A549 (cell line): ENCODE data around the gene ZNF575. TPM values are rescaled to one million over a fixed set of nuclear protein-coding genes. Genes with fewer than 3 reads are reported as not detected.

ENCODE experiments used
- ATAC-seq, 2 experiments: fragments of 200-7000 bp in 1 of 2; fragments of >200 bp in 1 of 2; cut with Nextera tagmentation in 1 of 2; cut with Tn5 transposase in 1 of 2; 3 replicates each; pipeline versions ENCODE4 v1.8.0 to v1.9.1; 2018 to 2020; ENCODE audit warnings: mild to moderate bottlenecking in 1 of 2, moderate library complexity in 1 of 2
- CTCF ChIA-PET: fragments of 300-600 bp; sonication (Branson Sonifier 250); formaldehyde crosslinking; extraction: SDS; loops from one replicate; lab custom pipeline; 2021; ENCODE audit warnings: antibody characterized with exemption, inconsistent platforms; lab: Yijun Ruan, JAX
- POLR2A ChIA-PET: fragments of 350-600 bp; formaldehyde crosslinking; extraction: SDS; loops from one replicate; lab custom pipeline; 2021; ENCODE audit warnings: antibody characterized with exemption, inconsistent platforms; lab: Yijun Ruan, JAX
- DNase-seq, 2 experiments: peaks; one replicate each; pipeline versions ENCODE4 v3.0.0 to v3.0.0-alpha.2; 2011 to 2016; ENCODE audit warnings: low read depth in 1 of 2, low spot score in 1 of 2
- FAIRE-seq: peaks from 2 replicates; lab custom pipeline; 2011; peaks lifted over from hg19 to GRCh38; lab: Jason Lieb, UNC
- H3K27ac ChIP-seq, 2 experiments: fragments of >200 bp; sonication (Bioruptor Twin); formaldehyde crosslinking; 3 replicates each; pipeline ENCODE4 v1.5.1; 2016 to 2017
- H3K4me1 ChIP-seq: fragments of >200 bp; sonication (Bioruptor Twin); formaldehyde crosslinking; 3 replicates; pipeline ENCODE4 v1.6.1; 2016
- H3K4me2 ChIP-seq: fragments of >200 bp; sonication (Bioruptor Twin); formaldehyde crosslinking; 3 replicates; pipeline ENCODE4 v1.6.1; 2016
- H3K4me3 ChIP-seq: fragments of >200 bp; sonication (Bioruptor Twin); formaldehyde crosslinking; 3 replicates; pipeline ENCODE4 v1.5.1; 2016
- H3K9me3 ChIP-seq: fragments of >200 bp; sonication (Bioruptor Twin); formaldehyde crosslinking; 3 replicates; pipeline ENCODE4 v1.6.1; 2016
- BHLHE40 ChIP-seq: IDR thresholded peaks from 2 replicates; pipeline ENCODE4 v1.6.1; 2012; ENCODE audit warnings: low read depth, low read length, inconsistent platforms
- CBX2 ChIP-seq: fragments of 200-600 bp; sonication (generic); IDR thresholded peaks from 2 replicates; pipeline ENCODE4 v1.6.1; 2016; ENCODE audit warnings: low read depth, mild to moderate bottlenecking, borderline replicate concordance
- CHD2 ChIP-seq: fragments of 150-350 bp; IDR thresholded peaks from 2 replicates; pipeline ENCODE4 v1.6.1; 2014; ENCODE audit warnings: low read length; ENCODE audit not compliant: partially characterized antibody
- EHMT2 ChIP-seq: fragments of 200-600 bp; sonication (generic); IDR thresholded peaks from 2 replicates; pipeline ENCODE4 v1.6.1; 2016; ENCODE audit warnings: antibody characterized with exemption, low read depth, mild to moderate bottlenecking, moderate library complexity
- EP300 ChIP-seq, 2 experiments: fragments of >200 bp; sonication (Bioruptor Twin); formaldehyde crosslinking; IDR thresholded peaks; 2 replicates in 1 of 2; 3 replicates in 1 of 2; pipeline ENCODE4 v1.6.1; 2016 to 2017
- ESRRA ChIP-seq: fragments of 150-350 bp; IDR thresholded peaks from 2 replicates; pipeline ENCODE4 v1.6.1; 2014; ENCODE audit warnings: mild to moderate bottlenecking, low read length, borderline replicate concordance
- FOSB ChIP-seq: fragments of 250-450 bp; sonication (Bioruptor Pico); IDR thresholded peaks from 2 replicates; pipeline ENCODE4 v1.5.0; 2020; ENCODE audit warnings: mild to moderate bottlenecking, moderate library complexity
- FOSL2 ChIP-seq, 2 experiments: fragments of 450-650 bp in 1 of 2; fragments of >200 bp in 1 of 2; sonication (Bioruptor Twin) in 1 of 2; formaldehyde crosslinking; IDR thresholded peaks; 2 replicates each; pipeline versions ENCODE4 v1.5.0 to v1.6.1; 2016 to 2020; ENCODE audit warnings: mild to moderate bottlenecking in 1 of 2, moderate library complexity in 1 of 2
- FOXS1 ChIP-seq: fragments of 250-450 bp; sonication (Bioruptor Pico); IDR thresholded peaks from 2 replicates; pipeline ENCODE4 v1.5.0; 2020; ENCODE audit warnings: mild to moderate bottlenecking, moderate library complexity
- GATA3 ChIP-seq: IDR thresholded peaks from 2 replicates; pipeline ENCODE4 v1.6.1; 2012; ENCODE audit warnings: borderline replicate concordance
- HOXA7 ChIP-seq: fragments of 250-450 bp; sonication (Bioruptor Pico); IDR thresholded peaks from 2 replicates; pipeline ENCODE4 v1.5.0; 2020; ENCODE audit warnings: mild to moderate bottlenecking, moderate library complexity
- HOXB5 ChIP-seq: fragments of 250-450 bp; sonication (Bioruptor Pico); IDR thresholded peaks from 2 replicates; pipeline ENCODE4 v1.5.0; 2020; ENCODE audit warnings: mild to moderate bottlenecking, moderate library complexity
- JUN ChIP-seq, 2 experiments: fragments of >200 bp; sonication (Bioruptor Twin); formaldehyde crosslinking; IDR thresholded peaks; 2 replicates in 1 of 2; 3 replicates in 1 of 2; pipeline ENCODE4 v1.6.1; 2016 to 2017
- KDM1A ChIP-seq: fragments of 200-600 bp; sonication (generic); IDR thresholded peaks from 2 replicates; pipeline ENCODE4 v1.6.1; 2016; ENCODE audit warnings: low read depth, mild to moderate bottlenecking
- MYC ChIP-seq: IDR thresholded peaks from 2 replicates; pipeline ENCODE4 v1.6.1; 2012; ENCODE audit warnings: mild to moderate bottlenecking, inconsistent platforms, low read length, improper control_type of control experiment, borderline replicate concordance
- NFE2L2 ChIP-seq: fragments of 150-350 bp; conservative IDR thresholded peaks from 2 replicates; pipeline ENCODE4 v1.6.1; 2014; ENCODE audit warnings: low read length
- NPAS2 ChIP-seq: fragments of 250-450 bp; sonication (Bioruptor Pico); IDR thresholded peaks from 2 replicates; pipeline ENCODE4 v1.8.0; 2022; ENCODE audit warnings: mild to moderate bottlenecking, moderate library complexity, borderline replicate concordance
- POLR2AphosphoS2 ChIP-seq: conservative IDR thresholded peaks from 2 replicates; pipeline ENCODE4 v1.6.1; 2012; ENCODE audit warnings: low read length, improper control_type of control experiment, inconsistent platforms
- RAD21 ChIP-seq, 2 experiments: fragments of >200 bp in 1 of 2; sonication (Bioruptor Twin) in 1 of 2; formaldehyde crosslinking in 1 of 2; IDR thresholded peaks in 1 of 2; conservative IDR thresholded peaks in 1 of 2; 2 replicates in 1 of 2; 3 replicates in 1 of 2; pipeline ENCODE4 v1.6.1; 2012 to 2018; ENCODE audit warnings: inconsistent platforms in 1 of 2
- RFX5 ChIP-seq: fragments of 450-650 bp; IDR thresholded peaks from 2 replicates; pipeline ENCODE4 v1.7.1; 2014; ENCODE audit warnings: antibody characterized with exemption, mild to moderate bottlenecking, moderate library complexity
- SMC3 ChIP-seq: fragments of >200 bp; sonication (Bioruptor Twin); formaldehyde crosslinking; IDR thresholded peaks from 3 replicates; pipeline ENCODE4 v1.6.1; 2018; ENCODE audit warnings: inconsistent platforms
- TFCP2L1 ChIP-seq: fragments of 250-450 bp; sonication (Bioruptor Pico); IDR thresholded peaks from 2 replicates; pipeline ENCODE4 v1.5.0; 2021; ENCODE audit warnings: mild to moderate bottlenecking
- ZSCAN20 ChIP-seq: fragments of 250-450 bp; sonication (Bioruptor Pico); IDR thresholded peaks from 2 replicates; pipeline ENCODE4 v1.8.0; 2022; ENCODE audit warnings: mild to moderate bottlenecking, moderate library complexity
- WGBS: methylation state at CpG from one replicate; pipeline ENCODE4 v1.1.6; 2017; ENCODE audit errors: missing lambda C conversion rate; 5-methylcytosine and 5-hydroxymethylcytosine counted together
- polyA plus RNA-seq, 4 experiments: library from polyadenylated mRNA; depleted of rRNA in 3 of 4; stranded (reverse); fragments of >200 nt; fragmentation: RNase III in 1 of 4; extraction: RNeasy Plus Mini Kit Qiagen cat#74134 plus additional on column Dnase treatment in 1 of 4; gene quantifications; 2 replicates in 3 of 4; 3 replicates in 1 of 4; pipeline ENCODE4 v1.2.3, GENCODE V29; 2011 to 2017
- TF ChIP-seq, protein P1 (sequence below): IDR thresholded peaks from 2 replicates; pipeline ENCODE4 v1.6.1; 2012; ENCODE audit warnings: low read depth, borderline replicate concordance
- TF ChIP-seq, protein P2 (sequence below): IDR thresholded peaks from 2 replicates; pipeline ENCODE4 v1.6.1; 2012
- TF ChIP-seq, protein P3 (sequence below): fragments of 450-650 bp; IDR thresholded peaks from 2 replicates; pipeline ENCODE4 v1.6.1; 2014; ENCODE audit warnings: antibody characterized with exemption
- TF ChIP-seq, protein P4 (sequence below): fragments of >200 bp; sonication (Bioruptor Twin); formaldehyde crosslinking; IDR thresholded peaks from 3 replicates; pipeline ENCODE4 v1.6.1; 2016
- TF ChIP-seq, protein P5 (sequence below): fragments of 250-450 bp; sonication (Bioruptor Pico); IDR thresholded peaks from 2 replicates; pipeline ENCODE4 v1.5.0; 2021; ENCODE audit warnings: mild to moderate bottlenecking, moderate library complexity, borderline replicate concordance

The ZNF575 gene
- polyA plus RNA-seq, 2 of the 4 experiments (the other 2 are of a cell fraction): 0.09 to 1.5 TPM

DNA sequence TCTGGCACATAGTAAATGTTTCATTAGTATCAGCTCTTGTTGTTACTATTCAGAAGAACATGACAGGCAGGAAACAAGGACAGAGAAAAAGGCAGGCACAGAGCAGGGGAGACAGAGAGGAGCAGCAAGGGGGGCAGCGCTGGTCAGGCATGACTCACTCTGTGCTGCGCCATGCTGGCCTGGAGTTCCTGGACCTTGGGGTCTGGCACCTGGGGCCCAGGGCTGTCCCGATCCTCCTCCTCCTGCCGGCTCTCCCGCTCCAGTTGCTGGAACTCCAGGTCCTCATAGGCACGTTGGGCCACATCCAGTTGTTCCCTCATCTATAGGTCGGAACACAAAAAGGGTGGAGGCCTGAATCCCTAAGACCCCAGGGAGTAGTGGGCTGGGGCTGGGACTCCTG, 36.0 kb upstream of the ZNF575 start:
- CTCF ChIA-PET: interaction anchor here (2.6 to 12.1 kb wide), 2 partner anchors 23 to 49 kb away, joined by 12 to 89 read pairs; no protein-coding TSS in a partner anchor
- POLR2A ChIA-PET: no interaction called here
- no peak for FAIRE-seq

DNA sequence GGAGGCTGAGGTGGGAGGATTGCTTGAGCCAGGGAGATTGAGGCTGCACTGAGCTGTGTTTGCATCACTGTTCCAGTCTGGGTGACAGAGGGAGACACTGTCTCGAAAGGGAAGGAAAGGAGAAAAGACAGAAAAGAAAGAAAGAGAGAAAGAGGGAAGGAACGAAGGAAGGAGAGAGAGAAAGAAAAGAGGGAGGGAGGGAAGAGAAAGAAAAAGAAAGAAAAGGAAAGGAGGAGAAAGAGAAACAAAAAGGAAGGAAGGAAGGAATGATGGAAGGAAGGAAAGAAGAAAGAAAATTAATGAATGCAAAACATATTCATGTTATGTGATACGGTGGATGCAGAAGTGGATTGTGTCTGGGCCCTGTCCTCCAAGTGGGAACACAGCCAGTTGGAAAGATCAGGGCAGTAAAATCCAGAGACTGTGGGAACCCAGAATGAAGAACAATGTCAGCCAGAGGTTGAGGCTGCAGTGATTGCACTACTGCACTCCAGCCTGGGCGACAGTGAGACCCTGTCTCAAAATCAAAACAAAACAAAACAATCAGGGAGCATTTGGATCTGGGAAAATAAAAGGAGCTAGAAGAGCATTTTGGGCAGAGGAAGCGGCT, 34.6 kb upstream of the ZNF575 start:
- ATAC-seq (no peak), DNase-seq (no peak), FAIRE-seq (no peak)
- CTCF ChIA-PET: interaction anchor here (0.6 to 12.1 kb wide), 7 partner anchors 10 to 96 kb away, joined by 3 to 89 read pairs (median 5); no protein-coding TSS in a partner anchor
- Histone ChIP-seq H3K9me3 (no peaks in the 10 kb centered on the region), H3K4me3 (no peak overlapping the region), H3K4me1 (peaks cover 4% of the 10 kb centered on the region; the same call in 1 of the 3 replicates), H3K4me2 (no peak overlapping the region), H3K27ac (no peak overlapping the region)
- 87% methylated on average over 5 of the region's 5 CpGs for WGBS
- TF ChIP-seq KDM1A (no peak), ZSCAN20 (no peak), FOSL2 (IDR thresholded peaks at IDR 0.05) (no peak), FOSL2 (CRISPR knock-in tag; IDR thresholded peaks at IDR 0.05) (no peak), EHMT2 (no peak), NPAS2 (no peak), EP300 (IDR thresholded peaks at IDR 0.05) (no peak), ESRRA (no peak), JUN (IDR thresholded peaks at IDR 0.05) (no peak), RAD21 (conservative IDR thresholded peaks at IDR 0.05 in 1 of 2, IDR thresholded peaks at IDR 0.05 in 1 of 2) (no peak), POLR2AphosphoS2 (no peak), HOXB5 (no peak), NFE2L2 (no peak), CBX2 (no peak)
- TF ChIP-seq, protein P1, sequence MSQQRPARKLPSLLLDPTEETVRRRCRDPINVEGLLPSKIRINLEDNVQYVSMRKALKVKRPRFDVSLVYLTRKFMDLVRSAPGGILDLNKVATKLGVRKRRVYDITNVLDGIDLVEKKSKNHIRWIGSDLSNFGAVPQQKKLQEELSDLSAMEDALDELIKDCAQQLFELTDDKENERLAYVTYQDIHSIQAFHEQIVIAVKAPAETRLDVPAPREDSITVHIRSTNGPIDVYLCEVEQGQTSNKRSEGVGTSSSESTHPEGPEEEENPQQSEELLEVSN: no peak
- TF ChIP-seq, protein P2, sequence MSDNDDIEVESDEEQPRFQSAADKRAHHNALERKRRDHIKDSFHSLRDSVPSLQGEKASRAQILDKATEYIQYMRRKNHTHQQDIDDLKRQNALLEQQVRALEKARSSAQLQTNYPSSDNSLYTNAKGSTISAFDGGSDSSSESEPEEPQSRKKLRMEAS: no peak
- POLR2A ChIA-PET: no interaction called here

More for the DNA sequence above, 36.0 kb upstream of the ZNF575 start:
- H3K9me3 ChIP-seq: no peaks in the 10 kb centered on the region
- no peak for DNase-seq
- TF ChIP-seq, protein P3, sequence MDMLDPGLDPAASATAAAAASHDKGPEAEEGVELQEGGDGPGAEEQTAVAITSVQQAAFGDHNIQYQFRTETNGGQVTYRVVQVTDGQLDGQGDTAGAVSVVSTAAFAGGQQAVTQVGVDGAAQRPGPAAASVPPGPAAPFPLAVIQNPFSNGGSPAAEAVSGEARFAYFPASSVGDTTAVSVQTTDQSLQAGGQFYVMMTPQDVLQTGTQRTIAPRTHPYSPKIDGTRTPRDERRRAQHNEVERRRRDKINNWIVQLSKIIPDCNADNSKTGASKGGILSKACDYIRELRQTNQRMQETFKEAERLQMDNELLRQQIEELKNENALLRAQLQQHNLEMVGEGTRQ: no peak
- no peak for TF ChIP-seq FOSB
- TF ChIP-seq HOXA7 (CRISPR knock-in tag): no peak
- TF ChIP-seq RFX5: no peak
- TF ChIP-seq, protein P4, sequence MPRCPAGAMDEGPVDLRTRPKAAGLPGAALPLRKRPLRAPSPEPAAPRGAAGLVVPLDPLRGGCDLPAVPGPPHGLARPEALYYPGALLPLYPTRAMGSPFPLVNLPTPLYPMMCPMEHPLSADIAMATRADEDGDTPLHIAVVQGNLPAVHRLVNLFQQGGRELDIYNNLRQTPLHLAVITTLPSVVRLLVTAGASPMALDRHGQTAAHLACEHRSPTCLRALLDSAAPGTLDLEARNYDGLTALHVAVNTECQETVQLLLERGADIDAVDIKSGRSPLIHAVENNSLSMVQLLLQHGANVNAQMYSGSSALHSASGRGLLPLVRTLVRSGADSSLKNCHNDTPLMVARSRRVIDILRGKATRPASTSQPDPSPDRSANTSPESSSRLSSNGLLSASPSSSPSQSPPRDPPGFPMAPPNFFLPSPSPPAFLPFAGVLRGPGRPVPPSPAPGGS: no peak
- no peak for TF ChIP-seq TFCP2L1 (CRISPR knock-in tag)
- TF ChIP-seq FOXS1 (CRISPR knock-in tag): no peak
- no peak for TF ChIP-seq ESRRA
- TF ChIP-seq, protein P5, sequence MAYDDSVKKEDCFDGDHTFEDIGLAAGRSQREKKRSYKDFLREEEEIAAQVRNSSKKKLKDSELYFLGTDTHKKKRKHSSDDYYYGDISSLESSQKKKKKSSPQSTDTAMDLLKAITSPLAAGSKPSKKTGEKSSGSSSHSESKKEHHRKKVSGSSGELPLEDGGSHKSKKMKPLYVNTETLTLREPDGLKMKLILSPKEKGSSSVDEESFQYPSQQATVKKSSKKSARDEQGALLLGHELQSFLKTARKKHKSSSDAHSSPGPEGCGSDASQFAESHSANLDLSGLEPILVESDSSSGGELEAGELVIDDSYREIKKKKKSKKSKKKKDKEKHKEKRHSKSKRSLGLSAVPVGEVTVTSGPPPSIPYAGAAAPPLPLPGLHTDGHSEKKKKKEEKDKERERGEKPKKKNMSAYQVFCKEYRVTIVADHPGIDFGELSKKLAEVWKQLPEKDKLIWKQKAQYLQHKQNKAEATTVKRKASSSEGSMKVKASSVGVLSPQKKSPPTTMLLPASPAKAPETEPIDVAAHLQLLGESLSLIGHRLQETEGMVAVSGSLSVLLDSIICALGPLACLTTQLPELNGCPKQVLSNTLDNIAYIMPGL (CRISPR knock-in tag): no peak
- no peak for TF ChIP-seq BHLHE40
- TF ChIP-seq GATA3: no peak
- TF ChIP-seq MYC: no peak
- TF ChIP-seq SMC3: no peak
- TF ChIP-seq JUN (IDR thresholded peaks at IDR 0.05): no peak
- no peak for TF ChIP-seq CHD2
- TF ChIP-seq, all 56 proteins: peak for 0
- no peak overlapping the region for H3K4me2 ChIP-seq
- no peak overlapping the region for H3K27ac ChIP-seq
- ATAC-seq: no peak
- 93% methylated on average over 7 of the region's 7 CpGs for WGBS
- no peak overlapping the region for H3K4me3 ChIP-seq
- peaks cover 4% of the 10 kb centered on the region; the same call in 1 of the 3 replicates for H3K4me1 ChIP-seq
